GM18868 (cell line): ENCODE data around the gene NUAK1.
"Not testable (repeated sequence)": the region's sequence is repeated elsewhere in the genome, so short reads cannot be mapped to it uniquely, and the experiment has no call there.

Experiments
- ATAC-seq: cut with Tn5 transposase; IDR thresholded peaks from one replicate; pipeline ENCODE4 v1.9.1; 2021; ENCODE audit warnings: mild to moderate bottlenecking, moderate library complexity; ENCODE audit not compliant: unreplicated experiment

The NUAK1 gene

DNA sequence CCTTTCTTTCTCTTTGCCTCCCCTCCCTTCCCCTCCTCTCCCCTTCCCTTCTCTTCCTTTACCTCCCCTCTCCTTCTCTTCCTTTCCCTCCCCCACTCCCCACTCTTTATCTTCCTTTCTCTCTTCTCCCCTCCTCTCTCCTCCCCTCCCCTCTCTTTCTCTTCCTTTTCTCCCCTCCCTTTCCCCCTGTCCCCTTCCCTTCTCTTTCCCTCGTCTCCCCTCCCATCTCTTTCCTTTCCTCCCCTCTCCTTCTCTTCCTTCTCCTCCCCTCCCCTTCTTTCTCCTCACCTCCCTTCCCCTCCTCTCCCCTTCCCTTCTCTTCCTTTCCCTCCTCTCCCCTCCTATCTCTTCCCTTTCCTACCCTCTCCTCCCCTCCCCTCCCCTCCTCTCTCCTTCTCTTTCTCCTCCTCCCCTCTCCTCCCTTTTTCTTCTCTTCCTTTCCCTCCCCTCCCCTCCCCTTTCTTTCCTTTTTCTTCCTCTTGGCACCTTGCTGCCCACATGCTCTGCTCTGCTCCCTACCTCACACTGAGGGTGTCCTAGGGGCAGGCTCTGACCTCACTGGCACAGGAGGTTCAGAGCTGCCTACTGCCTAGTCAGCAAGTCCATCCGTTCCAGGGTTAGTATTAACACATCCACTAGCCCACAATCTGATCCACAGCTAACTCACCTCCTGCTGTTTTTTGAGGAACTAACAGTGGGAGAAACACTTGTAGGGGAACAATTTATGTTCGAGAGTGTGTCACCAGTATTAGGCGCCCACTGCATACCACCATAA lies 101.0 kb downstream of the NUAK1 start:
- ATAC-seq, result no peak

DNA sequence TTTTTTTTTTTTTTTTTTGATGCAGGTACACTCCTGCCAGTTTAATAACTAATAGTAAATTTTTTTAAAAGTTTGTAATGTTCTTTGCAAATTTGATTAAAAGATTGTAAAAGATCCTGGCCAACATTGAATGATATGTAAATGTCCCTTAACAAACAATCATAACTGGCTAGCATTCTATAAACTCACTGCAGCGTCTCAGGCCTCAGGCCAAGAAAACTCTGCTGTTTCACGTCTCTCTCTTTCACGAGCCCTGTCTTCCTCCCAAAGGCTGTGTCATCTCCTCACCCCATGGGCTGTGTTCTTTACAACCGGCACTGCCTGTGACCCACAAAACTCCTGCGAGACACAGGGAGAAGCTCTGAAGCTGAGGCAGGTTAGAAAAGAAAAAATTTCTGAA lies 103.3 kb downstream of the NUAK1 start:
- no peak for ATAC-seq

DNA sequence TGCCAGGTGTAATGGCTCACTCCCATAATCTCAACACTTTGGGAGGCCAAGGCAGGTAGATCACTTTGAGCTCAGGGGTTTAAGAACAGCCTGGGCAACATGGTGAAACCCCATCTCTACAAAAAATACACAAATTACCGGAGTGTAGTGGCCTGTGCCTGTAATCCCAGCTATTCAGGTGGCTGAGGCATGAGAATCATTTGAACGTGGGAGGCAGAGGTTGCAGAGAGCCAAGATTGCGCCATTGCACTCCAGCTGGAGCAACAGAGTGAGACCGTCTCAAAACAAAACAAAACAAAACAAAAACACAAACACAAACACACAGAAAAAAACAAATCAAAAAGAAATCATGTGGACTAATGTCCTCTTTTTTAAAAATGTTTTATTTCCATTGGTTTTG lies 104.4 kb downstream of the NUAK1 start:
- ATAC-seq, result no peak

DNA sequence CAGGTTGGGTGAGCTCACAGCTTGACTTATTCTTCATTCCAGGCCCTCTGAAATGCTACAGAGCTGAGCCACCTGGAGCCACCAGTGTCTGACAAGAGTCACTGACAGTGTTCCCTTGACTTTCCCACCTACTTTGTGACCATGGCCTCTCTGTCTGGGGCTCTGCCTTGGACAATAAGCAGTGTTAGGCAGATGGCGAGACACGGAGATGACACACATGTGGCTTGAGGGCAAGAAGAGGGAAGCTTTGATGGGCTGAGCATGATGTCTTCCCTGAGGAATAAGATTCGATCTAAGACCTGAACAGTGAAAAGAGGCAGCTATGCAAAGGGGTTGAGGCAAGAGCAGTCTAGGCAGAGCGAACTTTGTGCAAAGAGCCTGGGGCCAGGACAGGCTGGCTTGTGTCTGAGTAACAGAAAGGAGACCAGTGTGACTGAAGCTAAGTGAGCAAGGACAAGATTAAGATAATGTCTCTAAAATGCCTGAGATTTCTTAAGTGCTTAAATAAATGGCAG lies 105.5 kb downstream of the NUAK1 start:
- no peak for ATAC-seq

DNA sequence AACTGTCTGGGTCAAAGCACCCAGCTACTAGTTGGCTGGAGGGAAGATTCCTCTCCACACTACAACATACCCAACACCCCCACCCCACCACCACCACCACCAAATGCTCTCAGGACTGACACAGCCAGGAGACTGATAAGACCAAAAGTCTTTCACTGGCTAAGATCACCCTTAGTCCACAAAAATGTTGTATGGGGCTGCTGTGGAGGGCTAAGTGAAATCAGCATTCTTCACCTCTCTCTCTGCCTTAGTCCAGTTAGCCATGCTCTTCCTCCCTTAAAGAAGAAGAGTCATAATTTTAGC lies 106.2 kb downstream of the NUAK1 start:
- ATAC-seq, result no peak

DNA sequence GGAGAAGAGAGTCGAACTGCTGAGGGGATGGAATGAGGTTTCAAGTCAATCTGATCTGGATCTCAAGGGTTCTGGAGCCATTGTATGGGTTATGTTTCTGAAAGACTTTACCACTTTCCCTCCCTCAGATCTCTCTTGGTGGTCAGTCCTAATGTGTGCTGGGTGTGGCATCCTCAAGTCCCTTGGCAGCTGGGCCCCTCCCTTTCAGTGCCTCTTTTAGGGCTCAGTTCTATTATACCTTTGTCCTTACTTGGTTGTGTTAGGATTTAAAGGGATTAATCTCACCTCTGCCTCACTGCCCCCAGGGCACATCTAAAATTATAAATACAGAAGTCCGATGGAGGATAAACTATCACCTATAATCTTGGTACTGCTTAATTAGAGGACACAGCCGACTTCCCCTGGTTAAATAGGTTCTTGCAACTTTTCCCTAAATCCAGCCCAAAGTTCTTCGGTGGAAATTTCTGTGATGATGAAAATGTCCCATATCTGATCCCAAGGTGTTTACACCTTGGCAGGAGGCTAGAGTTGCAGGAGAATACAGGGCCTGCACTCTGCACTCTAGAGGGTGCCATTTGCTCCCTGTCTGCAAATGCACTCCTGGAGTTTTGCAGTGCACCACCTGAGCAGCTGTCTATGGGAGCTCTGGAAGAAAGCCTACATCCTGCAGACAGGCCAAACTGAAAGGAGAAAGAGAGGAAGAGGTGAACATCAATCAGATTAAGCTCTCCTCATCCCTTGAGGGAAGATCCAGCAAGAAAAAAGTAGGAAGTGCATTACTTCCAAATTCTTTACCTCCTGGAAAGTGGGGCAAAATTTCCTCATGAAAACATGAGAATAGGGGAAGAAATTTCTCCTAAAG lies 106.8 kb downstream of the NUAK1 start:
- ATAC-seq, result no peak

DNA sequence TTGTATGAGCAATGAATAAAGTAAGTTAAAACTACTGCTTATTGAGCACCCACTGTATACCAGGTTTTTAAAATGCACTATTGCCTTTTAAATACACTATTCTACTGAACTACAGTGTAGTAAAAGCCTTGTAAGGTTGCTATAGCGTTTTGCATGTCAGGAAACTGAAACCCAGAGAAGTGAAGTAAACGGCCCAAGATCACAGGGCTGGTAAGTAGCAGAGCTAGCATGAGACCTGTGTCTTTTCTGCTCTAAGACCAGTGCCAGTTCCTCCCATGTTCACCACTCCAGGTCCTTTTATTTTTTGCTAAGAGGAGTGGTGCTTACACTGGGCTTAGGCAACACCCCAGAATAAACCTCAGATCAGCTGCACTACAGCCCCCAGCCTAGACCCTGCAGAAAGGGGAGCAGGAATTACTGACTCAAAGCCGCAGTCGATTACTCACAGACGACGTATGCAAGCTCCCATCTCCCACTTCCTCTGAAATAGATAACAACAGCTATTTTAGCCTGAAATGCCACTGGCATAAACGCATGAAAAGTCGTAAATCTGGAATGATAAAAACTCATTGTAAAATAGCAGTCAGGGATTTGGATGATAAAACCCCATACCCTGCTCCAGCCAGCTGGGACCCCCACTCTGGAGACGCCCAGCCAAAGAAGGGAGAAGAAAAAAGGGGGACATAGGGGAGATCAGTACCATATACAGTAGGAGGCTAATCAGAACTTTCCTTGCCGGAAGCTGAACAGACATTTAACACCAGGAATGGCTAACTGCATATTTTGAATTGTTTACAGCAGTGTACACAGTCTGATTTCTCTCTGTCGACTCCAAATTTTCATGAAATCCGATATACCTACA lies 108.3 kb downstream of the NUAK1 start:
- no peak for ATAC-seq

DNA sequence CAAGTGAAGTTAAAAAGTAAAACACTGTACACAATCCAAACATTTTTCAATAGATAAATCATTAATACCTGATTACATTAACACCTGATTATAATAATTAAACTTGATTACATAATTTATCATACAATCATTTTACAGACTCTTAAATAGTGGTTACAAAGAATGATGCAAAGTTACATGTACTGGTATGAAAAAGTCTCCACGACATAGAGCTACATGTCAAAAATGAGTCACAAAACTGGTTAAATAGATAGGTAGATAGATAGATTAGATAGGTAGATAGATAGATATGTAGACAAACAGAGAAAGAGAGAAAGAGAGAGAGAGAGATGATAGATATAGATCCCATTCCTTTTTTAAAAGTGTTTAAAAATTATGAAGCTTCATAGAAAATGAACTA lies 109.2 kb downstream of the NUAK1 start:
- ATAC-seq, result no peak

DNA sequence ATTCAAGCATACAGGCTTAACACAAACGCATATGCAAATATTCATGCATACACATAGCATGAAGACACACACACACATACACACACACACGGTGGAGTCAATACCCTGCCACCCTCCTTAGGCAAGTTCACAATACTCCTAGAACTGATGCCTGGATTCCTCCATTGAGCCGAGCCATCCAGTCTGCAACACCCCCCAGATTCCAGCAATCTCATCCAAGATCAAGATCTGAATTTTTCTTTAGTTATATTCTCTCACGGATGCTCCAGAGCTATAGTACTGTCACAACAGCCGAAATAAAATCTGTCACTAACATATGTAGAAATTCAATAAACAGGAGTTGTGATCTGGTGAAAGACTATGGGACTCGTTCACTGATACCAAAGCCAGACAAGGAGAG lies 110.8 kb downstream of the NUAK1 start:
- no peak for ATAC-seq

DNA sequence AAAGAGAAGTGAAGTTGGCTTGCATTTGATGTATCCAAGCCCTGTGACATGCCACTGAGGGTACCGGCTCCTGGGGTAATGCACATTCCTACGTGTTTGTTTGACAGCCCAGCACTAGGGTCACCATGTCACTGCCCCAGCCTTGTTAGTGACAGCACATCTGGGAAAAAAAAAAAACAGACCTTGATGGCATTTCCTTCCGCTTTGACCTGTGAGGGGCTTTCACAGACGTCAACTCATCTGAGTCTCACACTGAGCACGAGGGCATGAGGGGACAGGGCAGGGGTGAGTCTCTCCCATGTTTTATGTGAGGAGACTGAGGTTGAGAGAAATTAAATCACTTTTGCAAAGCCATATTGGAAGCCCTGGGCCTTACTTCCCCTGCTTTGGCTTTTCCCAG lies 111.5 kb downstream of the NUAK1 start:
- no peak for ATAC-seq

DNA sequence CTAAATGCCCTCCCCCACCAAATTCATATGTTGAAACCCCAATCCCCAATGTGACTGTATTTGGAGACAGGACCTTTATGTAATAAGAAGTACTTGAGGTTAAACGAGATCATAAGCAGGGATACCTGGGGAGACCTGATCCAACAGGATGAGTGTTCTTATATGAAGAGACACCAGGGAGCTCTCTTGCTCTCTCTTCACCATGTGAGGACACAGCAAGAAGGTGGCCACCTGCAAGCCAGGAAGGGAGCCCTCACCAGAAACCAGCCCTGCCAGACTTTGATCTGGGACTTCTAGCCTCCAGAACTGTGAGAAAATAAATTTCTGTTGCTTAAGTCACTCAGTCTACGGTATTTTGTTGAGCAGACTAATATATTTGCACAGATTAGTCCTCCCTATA lies 113.6 kb downstream of the NUAK1 start:
- ATAC-seq, result no peak

DNA sequence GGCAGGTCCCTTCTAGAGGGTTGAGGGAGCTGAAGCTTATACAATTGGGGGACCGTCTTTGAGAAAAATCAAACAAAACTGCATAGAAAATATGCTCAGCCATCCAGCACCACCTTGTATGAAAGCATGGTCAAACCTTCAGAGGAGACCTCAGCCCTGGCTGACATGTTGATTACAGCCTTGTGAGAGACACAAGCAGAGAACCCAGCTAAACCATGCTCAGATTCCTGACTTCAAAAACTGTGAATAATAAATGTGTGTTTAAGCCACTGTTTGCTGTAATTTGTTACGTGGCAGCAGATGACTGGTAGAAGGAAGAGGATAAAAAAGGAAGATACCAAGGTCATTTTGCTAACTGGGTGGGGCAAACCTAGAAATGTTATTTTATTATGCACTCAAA lies 115.7 kb downstream of the NUAK1 start:
- no peak for ATAC-seq

DNA sequence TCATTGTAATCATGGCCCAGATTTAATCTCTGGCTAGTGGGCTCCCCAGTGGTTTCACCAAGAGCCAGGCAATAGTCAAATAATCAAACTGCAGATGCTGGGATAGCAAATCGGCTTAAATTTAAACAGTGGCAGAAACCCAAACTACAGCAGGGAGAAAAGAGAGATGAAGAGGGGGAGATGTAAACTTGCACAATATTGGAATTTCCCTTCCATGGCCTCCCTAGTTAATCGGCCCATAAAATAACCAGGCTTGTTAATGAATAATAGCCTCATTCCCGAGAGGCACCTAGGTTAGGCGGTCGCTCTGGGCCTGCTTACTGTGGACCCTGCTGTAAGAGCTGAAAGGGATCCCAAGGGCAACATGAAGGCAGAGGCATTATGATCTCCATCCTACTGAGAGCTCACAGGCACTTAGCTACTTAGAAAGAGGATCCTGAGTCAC lies 116.2 kb downstream of the NUAK1 start:
- ATAC-seq, result no peak

DNA sequence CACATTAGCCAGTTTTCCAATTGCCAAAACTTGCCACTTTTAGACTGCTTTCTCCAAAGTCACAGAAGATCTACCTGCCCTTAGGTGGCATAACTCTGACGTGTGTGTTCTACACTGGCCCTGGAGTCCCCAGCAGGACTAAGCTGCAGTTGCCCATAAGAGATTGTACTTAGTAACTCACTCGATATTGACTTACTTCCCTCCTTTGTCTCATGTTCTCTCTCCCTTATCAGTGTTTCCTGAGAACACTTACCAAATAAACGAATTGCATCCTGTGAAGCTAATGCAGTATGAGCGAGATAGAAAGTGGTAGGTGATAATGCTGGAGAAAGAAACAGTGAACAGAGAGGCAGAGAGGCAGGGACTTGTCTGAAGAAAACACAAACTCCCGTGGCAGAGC lies 117.2 kb downstream of the NUAK1 start:
- no peak for ATAC-seq

DNA sequence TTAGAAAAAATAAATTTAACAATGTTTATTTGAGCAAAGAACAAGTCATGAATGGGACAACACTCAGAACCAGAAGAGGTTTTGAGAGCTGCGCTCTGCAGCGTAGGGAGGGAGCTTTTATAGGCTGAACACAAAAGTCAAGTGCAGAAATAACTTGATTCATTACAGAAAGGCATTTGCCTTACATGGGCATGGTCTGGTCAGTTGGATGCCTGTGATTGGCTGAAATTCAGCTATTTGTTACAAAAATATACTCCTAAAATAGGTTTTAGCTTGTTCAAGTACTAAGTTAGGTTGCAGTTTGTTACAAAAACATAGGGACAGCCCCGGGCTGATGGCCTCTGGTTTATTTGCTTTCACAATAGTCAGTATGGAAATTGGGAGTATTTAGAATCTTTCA lies 118.0 kb downstream of the NUAK1 start:
- no peak for ATAC-seq

DNA sequence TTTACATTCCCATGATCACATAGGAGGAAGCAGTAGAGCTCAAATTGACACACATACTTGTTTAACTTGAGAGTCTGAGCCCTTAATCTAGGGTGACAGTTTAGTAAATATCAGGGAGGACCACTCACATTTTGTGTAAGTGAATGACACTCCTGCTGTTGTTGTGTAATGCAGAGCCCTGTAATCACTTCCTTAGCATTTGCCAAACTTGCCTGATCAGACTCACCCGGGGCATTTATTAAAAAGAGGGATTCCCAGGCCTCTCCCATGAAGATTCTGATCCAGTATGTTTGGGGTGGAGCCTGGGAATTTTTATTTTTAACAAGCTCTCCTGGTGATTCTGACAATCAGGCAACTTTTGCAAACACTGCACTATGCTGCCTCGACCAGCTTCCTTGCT lies 119.6 kb downstream of the NUAK1 start:
- ATAC-seq, result no peak

DNA sequence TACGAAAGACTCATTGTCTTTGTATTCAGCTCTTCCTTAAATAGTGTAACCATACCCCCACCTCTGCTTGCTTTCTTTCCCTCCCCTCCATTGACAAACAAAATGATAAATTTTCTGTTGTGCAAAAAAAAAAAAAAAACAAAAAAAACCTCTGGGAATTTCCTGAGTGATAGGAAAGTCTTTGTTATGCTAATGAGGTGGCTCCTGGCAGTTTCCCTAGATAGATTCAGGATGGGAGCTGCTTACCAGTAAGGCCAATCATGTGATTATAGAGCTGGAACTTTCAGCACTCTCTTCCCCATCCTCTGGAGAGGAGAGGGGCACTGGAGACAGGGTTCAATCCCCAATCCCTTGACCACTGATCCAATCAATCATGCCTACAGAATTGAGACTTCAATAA lies 120.5 kb downstream of the NUAK1 start:
- ATAC-seq, result no peak

DNA sequence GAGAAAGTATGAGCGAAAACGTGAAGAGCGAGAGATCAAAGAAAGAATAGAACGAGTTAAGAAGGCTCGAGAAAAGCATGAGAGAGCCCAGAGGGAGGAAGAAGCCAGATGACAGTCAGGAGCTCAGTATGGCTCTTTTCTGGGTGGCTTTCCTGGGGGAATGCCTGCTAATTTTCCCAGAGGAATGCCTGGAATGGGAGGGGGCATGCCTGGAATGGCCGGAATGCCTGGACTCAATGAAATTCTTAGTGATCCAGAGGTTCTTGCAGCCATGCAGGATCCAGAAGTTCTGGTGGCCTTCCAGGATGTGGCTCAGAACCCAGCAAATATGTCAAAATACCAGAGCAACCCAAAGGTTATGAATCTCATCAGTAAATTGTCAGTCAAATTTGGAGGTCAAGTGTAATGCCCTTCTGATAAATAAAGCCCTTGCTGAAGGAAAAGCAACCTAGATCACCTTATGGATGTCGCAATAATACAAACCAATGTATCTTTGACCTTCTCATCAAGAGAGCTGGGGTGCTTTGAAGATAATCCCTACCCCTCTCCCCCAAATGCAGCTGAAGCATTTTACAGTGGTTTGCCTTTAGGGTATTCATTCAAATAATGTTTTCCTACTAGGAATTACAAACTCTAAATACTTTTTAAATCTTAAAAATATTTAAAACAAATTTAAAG lies 122.0 kb downstream of the NUAK1 start:
- ATAC-seq, result not testable (repeated sequence)

DNA sequence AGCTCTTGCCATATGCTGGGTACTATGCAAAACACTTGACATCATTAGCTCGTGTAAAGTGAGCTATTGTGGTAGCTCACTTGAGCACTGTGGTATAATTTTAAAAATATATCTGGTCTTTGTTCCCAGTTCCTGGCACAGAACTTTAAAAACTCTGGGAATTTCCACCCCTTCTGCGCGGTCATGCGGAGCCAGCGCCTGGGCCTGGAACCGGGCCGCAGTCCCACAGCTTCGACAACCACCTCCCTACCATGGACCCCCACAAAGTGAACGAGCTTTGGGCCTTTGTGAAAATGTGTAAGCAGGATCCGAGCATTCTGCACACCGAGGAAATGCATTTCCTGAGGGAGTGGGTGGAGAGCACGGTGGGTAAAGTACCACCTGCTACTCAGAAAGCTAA lies 123.1 kb downstream of the NUAK1 start:
- ATAC-seq, result no peak

DNA sequence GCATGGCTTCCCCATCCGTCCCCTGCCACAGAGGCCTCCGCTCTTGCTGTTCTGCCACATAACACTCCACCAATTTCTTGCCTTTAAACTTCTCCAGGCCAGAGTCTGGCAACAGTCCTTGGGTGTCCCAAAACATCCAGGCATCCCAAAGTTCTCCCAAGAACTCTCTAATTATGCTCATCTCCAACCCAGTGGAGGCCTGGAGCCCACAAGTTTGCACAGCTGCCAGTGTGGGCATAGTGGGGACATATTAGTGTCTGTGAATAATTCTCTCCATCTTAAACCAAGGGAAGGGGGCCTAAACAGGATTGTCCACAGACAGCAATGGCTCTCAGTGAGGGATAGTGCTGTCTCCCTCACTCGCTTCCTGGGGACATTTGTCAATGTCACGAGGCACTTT lies 124.8 kb downstream of the NUAK1 start:
- ATAC-seq, result no peak
